ENCODE results near the gene FPR1.
A peak's percentile ranks its signal among the peaks of the same experiment; 100 is the strongest.
"Not testable (repeated sequence)": the region's sequence is repeated elsewhere in the genome, so short reads cannot be mapped to it uniquely, and the experiment has no call there.

Gene FPR1

DNA sequence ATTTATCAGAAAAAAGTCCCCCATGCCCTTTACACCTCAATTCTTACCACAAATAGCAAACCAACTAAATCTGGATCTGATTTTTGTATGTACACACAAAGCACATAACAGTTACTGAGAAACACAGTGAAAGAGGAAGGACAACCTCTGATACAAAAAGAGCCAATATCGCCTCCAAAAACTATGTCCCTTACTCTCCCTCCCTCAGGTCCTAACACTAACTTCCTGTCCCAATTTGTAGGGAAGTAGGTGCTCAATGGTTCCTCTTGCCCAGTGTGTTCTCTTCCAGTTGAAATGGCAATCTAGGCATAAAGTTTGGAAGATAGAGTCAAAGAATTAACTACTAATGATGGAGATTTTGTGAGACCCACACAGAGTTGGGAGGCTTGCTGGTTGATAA lies 27.5 kb upstream of the FPR1 start:
- DNase-seq = no peak

DNA sequence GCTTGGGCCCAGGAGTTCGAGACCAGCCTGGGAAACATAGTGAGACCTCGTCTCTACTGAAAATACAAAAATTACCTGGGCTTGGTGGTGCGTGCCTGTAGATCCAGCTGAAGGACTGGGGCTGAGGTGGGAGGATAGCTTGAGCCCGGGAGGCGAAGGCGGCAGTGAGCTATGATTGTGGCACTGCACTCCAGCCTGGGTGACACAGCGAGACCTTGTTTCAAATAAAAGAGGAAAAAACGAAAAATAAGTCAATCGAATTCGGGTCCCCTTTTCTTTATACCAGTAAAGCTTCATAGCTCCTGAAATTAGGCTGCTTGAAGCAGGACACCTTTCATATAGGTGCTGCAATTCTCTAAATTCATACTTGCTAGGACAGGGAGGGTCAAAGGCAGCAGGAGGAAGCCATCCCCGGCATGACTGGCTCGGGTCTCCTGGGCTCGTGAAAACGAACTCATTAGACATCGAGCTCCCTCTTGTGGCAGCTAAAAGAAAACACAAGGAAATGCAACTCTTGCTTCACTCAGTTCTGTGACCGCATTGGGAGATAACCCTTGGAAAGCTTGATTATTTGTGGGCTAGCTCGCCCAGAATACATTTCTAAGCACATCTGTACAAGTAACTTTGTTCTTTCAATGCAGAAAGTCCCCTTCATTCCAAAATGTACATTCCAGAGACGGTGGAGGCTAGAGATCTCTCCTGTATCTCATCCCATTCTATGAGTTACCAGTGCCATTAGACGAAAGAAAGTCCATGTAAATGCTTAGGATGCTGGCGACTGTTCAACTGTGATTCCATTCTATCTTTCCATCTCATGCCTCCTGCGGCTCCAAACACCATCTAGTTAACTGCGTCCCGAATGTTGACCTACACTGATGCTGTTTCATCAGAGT lies 26.1 kb upstream of the FPR1 start:
- peak; percentile 37 for DNase-seq

DNA sequence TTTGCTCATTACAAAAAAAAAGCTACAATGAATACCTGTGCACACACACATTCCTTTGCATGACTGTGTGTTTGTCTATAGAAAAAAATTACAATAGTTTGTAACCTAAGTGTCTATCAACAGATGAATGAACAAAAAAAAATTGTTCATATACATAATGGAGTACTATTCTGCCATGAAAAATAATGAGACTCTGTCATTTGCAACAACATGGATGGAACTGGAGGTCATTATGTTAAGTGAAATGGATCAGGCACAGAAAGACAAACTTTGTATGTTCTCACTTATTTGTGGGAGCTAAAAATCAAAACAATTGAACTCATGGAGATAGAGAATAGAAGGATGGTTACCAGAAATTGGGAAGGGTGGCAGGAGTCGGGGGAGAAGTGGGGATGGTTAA lies 24.9 kb upstream of the FPR1 start:
- not testable (repeated sequence) for DNase-seq

DNA sequence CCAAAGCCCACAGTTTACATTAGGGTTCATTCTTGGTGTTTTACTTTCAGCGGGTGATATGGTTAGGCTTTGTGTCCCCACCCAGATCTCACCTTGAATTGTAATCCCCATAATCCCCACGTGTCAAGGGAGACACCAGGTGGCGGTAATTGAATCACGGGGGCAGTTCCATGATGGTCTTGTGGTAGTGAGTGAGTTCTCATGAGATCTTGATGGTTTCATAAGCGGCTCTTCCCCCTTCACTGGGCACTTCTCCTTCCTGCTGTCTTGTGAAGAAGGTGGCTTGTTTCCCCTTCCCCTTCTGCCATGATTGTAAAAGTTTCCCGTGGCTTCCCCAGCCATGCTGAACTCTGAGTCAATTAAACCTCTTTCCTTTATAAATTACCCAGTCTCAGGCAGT lies 21.3 kb upstream of the FPR1 start:
- no peak for DNase-seq

DNA sequence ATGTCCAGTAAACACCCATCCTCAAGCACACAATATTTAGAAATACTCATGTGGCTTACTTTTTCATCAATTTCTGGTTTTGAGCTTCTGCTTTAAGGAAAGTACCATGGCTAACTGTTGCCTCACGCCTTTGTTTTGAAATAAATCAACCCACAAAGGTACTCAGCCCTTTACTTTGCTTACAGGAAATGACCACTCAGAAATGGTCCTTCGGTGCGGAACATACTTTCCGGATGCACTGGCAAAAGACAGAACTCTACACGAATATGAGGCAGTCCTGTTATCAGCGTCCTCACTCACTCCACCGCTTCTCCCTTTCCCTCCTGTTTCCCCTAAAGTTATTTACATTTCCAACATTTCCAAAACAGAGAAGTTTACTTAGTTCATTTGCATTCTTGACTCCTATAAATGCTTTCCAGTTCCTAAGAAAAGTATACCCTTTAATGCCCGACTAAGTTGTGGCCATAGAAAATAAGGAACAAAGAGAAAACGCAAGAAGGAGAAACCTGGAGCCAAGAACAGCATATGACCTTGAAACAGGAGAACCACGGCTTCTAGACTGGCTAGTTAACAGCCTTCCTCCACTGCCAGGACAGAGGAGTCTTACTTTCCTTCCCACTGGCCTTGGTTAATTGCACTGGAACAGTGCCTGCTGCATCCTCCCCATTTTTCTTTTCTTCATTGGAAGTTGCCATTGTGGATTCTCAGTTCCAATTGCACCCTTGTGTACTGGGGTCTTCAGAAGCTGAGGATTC lies 19.9 kb upstream of the FPR1 start:
- DNase-seq = no peak

DNA sequence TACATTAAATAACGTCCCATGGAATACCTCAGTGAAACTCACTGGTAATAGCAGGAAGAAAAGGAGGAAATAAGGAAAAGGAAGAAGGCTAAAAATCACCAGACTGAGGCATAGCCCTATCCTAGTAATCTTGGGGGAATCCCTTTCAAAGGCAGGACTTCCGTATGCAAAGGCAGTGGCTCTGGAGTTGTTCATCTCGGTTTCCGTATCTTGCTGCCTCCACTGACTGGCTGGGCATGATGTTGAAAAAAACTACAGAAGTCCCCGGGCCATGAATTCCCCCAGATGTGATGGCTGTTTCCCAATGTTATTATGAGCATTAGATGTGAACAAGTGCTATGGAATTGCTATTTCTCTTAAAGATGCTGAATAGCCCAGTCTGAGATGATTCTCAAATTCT lies 14.8 kb upstream of the FPR1 start:
- no peak for DNase-seq

DNA sequence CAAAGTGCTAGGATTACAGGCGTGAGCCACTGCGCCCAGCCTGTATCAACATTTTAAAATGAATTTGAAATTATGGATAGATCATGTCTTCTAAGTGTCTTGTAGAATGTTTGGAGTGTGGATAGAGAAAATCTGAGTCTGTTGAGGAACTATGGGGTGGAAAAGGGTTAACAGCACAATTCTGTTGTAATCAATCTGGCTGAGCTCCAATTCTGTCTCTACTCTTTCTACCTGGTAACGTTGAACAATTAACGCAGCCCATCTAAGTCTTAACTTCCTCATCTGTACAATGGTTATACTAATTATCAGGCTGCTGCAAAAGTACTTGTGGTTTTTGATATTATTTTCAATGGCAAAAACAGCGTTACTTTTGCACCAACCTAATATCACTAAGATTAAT lies 13.4 kb upstream of the FPR1 start:
- DNase-seq = no peak

DNA sequence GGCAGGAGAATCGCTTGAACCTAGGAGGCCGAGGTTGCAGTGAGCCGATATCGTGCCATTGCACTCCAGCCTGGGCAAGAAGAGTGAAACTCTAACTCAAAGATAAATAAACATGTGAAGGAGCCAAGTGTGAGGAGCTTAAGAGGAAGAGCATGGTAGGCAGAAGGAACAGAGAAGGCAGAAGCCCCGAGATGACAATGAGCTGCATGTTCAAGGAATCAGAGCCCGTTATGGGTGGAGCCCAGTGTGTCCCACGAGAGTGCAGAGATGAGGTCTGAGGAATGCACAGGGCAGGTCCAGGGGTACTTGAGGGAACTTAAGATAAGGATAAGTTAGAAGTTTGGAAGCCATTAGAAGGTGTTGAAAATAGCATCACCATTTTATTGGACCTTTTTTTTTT lies 10.0 kb upstream of the FPR1 start:
- no peak for DNase-seq

DNA sequence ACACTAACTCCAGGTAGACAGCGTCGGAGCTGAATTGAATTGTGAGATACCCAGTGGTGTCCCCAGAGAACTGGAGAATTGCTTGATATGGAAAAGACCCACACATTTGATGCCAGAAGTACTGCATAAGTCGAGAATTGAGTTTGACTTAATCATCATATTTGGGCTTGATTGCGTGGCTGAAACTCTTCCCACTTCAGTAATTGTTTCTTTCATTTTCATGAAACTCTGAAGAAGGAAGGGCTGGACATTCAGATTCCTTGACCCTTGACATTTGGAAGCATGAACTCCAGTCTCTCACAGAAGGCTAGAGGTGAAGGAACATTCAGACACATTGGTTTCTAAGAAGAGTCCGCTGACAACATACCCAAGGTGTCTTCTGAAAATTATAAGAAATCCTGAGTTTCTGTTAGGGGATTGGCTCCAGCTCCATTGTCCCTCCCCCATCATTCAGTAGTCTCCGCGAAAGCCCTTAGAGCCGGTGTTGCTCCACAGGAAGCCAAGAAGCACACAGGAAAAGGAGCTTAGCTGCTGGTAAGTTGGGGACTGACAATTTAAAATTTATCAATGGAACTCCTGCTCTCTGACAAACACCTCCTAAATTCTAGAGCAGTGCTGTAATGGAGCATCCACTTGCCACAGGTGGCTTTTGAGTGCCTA lies 9.1 kb upstream of the FPR1 start, which contains the start of gene FPR2:
Gene FPR2 (plus strand): TSS at position 484 of the 660 bp plus-strand sequence. CDS start 7,479 bp downstream, outside the sequence.
- DNase-seq = no peak

DNA sequence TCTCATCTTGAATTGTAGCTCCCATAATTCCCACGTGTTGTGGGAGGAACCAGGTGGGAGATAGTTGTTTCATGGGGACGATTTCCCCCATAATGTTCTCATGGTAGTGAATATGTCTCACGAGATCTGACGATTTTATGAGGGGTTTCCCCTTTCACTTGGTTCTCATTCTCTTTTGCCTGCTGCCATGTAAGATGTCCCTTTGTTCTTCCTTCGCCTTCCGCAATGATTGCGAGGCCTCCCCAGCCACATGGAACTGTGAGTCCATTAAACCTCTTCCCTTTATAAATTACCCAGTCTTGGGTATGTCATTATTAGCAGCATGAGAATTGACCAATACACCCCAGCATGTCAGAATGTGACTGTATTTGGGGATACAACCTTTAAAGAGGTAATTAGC lies 3.9 kb upstream of the FPR1 start:
- DNase-seq = no peak

DNA sequence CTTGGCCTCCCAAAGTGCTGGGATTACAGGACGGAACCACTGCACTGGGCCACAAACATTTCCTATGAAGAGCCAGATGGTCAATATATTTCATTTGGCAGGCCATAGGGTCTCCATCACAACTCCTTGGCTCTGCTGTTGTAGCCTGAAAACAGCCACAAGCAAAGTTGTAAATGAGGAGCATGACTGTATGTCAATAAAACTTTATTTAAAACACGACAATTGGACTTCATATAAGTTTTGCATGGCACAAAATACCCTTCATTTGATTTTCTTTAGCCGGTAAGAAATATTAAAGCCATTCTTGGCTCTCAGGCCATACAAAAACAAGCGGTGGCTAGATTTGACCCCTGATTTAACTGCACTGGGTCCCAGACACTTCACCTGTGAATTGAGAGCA lies 3.1 kb upstream of the FPR1 start:
- DNase-seq = no peak

DNA sequence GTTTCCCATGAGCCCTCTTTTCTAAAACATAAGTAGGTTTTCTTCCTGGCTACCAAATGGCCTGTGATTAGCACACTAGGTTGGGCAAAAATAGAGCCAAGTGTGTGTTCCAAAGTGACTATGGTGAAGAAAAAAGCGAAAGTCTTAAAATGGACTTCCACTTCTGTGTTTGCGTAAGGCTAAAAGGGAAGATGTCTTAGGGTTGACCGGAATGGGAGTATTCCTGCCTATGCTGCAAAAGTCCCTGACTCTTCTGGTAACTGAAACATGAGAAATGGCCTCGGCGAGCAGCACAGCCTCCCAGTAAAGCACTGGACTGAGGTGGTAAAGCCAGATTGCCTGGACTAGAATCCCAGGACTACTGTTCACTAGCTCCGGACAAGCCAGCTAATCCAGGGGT lies 2.4 kb upstream of the FPR1 start:
- DNase-seq = no peak

DNA sequence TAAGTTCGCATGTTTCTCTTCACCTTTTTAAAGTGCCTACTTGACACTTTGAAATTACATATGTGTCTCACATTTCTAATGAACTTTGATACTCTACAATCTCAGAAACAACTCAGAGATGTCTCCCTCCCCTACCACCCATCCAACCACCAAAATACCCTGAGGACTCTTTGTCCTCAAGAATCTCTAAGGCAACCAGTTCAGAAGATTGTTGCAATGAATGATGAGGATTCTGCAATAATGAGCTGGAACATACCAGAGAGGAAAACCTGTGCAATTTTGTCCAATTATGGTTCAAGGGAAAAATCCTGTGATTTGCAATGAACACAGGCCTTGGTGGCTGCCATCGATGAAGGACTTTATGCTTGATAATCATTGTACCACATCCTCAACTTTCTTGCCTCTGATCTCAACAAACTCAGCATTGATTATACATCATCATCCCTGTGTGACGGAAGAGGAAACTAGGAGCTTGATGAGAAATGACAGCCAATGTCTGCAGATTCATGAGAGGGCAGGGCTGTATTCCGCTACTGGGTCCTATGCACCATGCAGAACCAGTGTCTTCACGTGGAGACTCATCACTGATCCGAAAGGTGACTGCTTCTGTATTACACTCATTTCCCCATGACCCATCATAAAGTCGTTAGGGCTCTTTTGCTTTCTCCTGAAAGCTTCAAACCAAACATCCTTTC lies 1.1 kb downstream of the FPR1 start:
- DNase-seq = no peak

DNA sequence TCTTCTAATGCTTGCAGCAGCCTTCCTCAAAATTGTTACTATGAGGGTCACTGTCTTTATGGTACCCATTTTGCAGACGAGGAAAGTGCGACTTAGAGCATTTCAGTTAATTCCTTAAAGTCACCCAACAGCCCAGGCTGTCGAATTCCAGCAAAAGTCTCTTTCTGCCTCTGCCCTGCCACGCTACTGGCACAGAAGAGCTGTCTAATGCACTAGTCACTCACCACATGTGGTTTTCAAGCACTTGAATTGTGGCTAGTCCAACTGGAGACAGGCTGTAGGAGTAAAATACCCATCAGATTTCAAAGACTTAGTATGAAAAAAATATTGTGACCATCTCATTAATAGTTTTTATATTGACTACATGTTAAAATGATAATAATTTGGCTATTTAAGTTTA lies 1.7 kb downstream of the FPR1 start:
- DNase-seq = no peak

DNA sequence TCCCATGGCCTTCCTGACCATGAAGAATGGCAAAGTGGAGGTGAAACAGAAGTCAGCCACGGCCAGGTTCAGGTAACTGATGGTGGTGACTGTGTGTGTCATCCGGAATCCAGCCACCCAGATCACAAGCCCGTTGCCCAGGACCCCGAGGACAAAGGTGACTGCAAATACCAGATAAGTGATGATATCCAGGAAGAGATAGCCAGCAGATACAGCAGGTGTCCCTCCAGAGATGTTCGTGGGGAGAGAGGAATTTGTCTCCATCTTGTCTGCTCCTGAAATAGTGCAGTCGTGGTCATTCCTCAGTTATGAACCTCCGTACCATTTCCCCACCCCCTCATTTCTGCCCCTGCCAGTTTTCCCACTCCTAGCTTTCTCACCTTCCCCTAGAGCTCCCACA lies 4.9 kb downstream of the FPR1 start:
- no peak for DNase-seq

DNA sequence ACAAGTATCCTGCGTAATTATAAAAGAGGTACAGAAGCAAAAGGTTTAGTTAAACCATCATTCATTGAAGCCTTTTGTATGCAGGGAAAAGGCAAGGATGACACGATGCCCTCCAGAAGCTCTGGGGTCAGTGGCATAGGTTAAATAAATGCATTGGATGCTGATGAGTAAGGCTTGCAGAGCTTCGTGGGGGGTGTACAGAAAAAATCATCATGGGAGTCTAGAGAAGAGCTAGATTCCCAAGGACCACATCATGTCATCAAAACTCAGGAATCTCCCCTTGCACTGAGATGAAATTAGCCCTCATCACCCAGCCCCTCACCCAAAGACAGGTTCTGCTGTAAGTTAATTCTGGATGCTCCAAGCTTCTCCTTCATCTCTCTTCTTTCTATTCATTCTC lies 8.3 kb downstream of the FPR1 start:
- DNase-seq = no peak

DNA sequence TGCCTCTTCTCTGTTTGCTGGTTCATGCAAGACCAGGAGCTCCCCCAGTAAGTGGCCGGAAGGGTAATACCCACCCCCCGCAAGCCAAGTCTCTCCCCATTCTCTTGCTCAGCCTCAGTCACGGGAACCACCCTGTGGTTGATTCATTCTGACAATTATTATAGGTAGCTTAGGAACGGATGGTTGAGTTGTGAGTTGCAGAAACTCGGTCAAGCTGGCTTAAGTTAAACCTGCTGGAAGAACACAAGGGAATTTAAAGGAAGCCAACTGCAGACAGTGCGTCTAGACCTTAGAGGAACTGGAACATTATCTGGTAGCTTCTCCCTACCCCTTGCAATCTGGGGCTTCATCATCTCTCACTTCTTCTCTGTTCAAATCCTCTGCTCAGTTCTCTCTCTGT lies 8.9 kb downstream of the FPR1 start:
- no peak for DNase-seq

DNA sequence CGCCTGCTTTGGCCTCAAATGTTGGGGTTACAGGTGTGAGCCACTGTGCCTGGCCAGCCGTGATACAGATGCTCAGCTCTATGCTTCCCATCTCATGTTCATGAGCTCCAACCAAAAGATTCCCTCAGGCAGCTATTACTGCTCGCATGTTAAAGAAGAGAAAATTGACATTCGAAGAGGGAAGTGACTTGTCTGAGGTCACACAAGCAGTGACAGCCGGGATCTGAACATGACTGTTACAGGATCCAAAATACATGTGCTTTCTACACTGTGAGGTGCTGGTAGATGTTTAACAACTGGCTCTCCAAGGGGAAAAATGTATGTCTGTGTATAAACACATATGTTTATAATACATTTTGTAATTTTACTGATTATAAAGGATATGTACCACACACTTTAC lies 11.3 kb downstream of the FPR1 start:
- DNase-seq = no peak

DNA sequence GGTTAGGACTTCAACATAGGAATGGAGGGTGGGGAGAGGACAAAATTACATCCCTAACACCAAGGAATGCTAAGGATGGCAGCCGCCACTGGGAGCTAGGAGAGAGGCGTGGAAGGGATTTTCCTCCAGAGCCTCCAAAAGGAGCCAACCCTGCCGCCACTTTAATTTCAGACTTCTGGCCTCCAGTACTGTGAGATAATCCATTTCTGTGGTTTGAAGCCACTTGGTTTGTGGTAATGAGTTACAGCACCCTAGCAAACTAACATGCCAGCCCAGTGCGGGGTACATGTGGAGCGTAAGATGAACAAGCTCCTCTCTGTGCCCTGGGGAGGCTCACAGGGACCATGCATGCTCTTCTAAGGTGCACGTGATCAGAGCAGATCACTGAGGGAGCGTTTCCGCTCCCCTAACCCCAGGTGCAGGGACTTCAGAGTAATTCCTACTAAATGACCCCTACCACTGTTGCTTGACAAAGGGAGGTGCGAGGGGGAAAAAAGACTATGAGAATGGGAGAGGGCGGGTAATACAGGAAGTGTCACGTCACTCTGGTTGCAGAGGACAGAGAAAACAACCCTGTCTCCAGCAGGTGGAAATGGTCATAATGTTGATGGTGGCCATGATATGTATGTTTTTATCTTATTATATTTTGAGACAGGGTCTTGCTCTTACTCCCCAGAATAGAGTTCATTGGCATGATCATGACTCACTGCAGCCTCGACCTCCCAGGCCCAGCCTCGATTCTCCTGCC lies 12.0 kb downstream of the FPR1 start:
- no peak for DNase-seq

DNA sequence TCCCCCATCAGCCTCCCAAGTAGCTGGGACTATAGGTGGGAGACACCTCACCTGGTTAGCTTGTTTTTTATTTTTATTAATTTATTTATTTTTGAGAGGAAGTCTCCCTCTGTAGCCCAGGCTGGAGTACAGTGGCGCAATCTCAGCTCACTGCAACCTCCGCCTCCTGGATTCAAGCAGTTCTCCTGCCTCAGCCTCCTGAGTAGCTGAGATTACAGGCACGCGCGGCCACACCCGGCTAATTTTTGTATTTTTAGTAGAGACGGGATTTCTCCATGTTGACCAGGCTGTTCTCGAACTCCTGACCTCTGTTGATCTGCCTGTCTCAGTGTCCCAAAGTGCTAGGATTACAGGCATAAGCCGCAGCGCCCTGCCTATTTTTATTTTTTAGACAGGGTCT lies 13.2 kb downstream of the FPR1 start:
- not testable (repeated sequence) for DNase-seq

DNA sequence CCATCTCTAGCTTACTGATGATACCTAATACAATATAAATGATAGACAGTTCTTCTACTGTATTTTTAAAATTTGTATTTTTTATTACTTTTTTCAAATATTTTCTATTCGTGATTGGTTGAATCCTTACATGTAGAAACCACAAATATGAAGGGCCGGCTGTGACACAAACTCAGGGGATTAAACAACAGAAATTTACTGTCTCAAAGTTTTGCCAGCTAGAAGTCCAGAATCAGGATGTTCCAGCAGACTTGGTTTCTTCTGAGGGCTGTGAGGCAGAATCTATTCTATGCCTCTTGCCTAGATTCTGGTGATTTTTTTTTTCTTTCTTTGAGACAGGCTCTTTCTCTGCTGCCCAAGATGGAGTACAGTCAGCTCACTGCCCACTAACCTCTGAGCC lies 13.8 kb downstream of the FPR1 start:
- no peak for DNase-seq

DNA sequence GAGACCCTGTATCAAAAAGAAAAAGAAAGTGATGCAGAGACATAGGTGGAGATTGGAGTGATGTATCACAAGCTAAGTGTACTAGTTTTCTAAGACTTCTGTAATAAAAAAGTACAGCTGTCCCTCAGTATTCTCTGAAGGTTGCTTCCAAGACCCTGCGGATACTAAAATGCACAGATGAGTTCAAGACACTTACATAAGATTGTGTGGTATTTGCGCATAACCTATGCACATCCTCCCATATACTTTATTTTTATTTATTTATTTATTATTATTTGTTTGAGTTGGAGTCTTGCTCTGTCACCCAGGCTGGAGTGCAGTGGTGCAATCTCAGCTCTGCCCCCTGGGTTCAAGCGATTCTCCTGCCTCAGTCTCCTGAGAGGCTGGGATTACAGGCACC lies 14.3 kb downstream of the FPR1 start:
- DNase-seq = no peak
